ENCODE results near the gene AIP. TPM values are rescaled to one million over a fixed set of nuclear protein-coding genes. Genes with fewer than 3 reads are reported as not detected.
A peak's percentile ranks its signal among the peaks of the same experiment; 100 is the strongest.

Gene AIP
- total and polyA plus RNA-seq, 9 of the 15 experiments (the other 6 are each of a cell fraction or from before 2014, with no cell fraction given): 5.2 to 92.5 (median 52.7) TPM

GRCh38 chr11:67463680-67464410, 19.0 kb upstream of the AIP start (continued):
- TF ChIP-seq KDM1A (IDR thresholded peaks at IDR 0.05) (no peak), NR2C2 (CRISPR knock-in tag; IDR thresholded peaks at IDR 0.05) (0 out of 2 replicates have a peak, but pooled peaks have one; percentile 4), NR2C2 (tag; IDR thresholded peaks at IDR 0.05) (no peak), SRSF1 (IDR thresholded peaks at IDR 0.05; ENCODE audit: low read depth, low read length) (no peak), CREM (IDR thresholded peaks at IDR 0.05; ENCODE audit: low read depth) (peak; percentile 99), YBX1 (IDR thresholded peaks at IDR 0.05) (no peak), RBM25 (IDR thresholded peaks at IDR 0.05; ENCODE audit: low read depth, low read length, severe bottlenecking) (no peak), RBBP5 (IDR thresholded peaks at IDR 0.05; ENCODE audit: borderline replicate concordance, insufficient read depth, low read length, poor library complexity, severe bottlenecking) (no peak), SIX5 (IDR thresholded peaks at IDR 0.05; ENCODE audit: borderline replicate concordance in 1 of 2, insufficient read depth in 1 of 2, low read depth in 1 of 2, low read length in 2 of 2) (no peak), ETV1 (tag; conservative IDR thresholded peaks at IDR 0.05; ENCODE audit: low read depth) (no peak), GATA2 (CRISPR knock-in tag; IDR thresholded peaks at IDR 0.05) (no peak), U2AF2 (optimal IDR thresholded peaks at IDR 0.05; ENCODE audit: low read depth, low read length) (no peak), RBFOX2 (IDR thresholded peaks at IDR 0.05; ENCODE audit: low read depth, low read length) (no peak), SIN3A (IDR thresholded peaks at IDR 0.05; ENCODE audit: borderline replicate concordance in 2 of 2, control insufficient read depth in 1 of 2, low read depth in 2 of 2, low read length in 2 of 2) (no peak), HMGN3 (IDR thresholded peaks at IDR 0.05; ENCODE audit: borderline replicate concordance, extremely low read depth, insufficient read length, low read depth, low read length) (no peak), NCOA4 (IDR thresholded peaks at IDR 0.05; ENCODE audit: partially characterized antibody) (no peak), SRSF3 (IDR thresholded peaks at IDR 0.05; ENCODE audit: insufficient read depth, low read length) (0 out of 2 replicates have a peak, but pooled peaks have one; percentile 53), KLF6 (CRISPR knock-in tag; IDR thresholded peaks at IDR 0.05; ENCODE audit: borderline replicate concordance) (0 out of 2 replicates have a peak, but pooled peaks have one; percentile 29), SRSF7 (optimal IDR thresholded peaks at IDR 0.05; ENCODE audit: low read depth, low read length) (no peak), ZNF76 (CRISPR knock-in tag; IDR thresholded peaks at IDR 0.05; ENCODE audit: borderline replicate concordance) (peak; percentile 59; the same call in 1 of the 2 replicates), PYGO2 (tag; IDR thresholded peaks at IDR 0.05) (no peak), SFPQ (IDR thresholded peaks at IDR 0.05; ENCODE audit: low read depth, low read length) (no peak), NEUROD1 (IDR thresholded peaks at IDR 0.05; ENCODE audit: borderline replicate concordance, low read depth, low read length, partially characterized antibody) (no peak), CHD1 (IDR thresholded peaks at IDR 0.05; ENCODE audit: low read length) (no peak), WHSC1 (IDR thresholded peaks at IDR 0.05; ENCODE audit: low read length) (no peak), POLR2AphosphoS2 (IDR thresholded peaks at IDR 0.05; ENCODE audit: low read length) (no peak; the same call in 1 of the 2 replicates)

Measured in K562 (cell line).